ENCODE results near the gene LEMD3.

The LEMD3 gene

GRCh38 chr12:65171870-65172269, 2.5 kb downstream of the LEMD3 start:
- POLR2A ChIA-PET: interaction anchor here (0.7 kb wide), 1 partner anchor 65 kb away, joined by 4 read pairs; no protein-coding TSS in a partner anchor
- H3K9me3 ChIP-seq (ENCODE audit: control insufficient read depth, insufficient read depth, low read depth, low read length): no peaks in the 10 kb centered on the region
- H3K4me3 ChIP-seq (ENCODE audit: low read depth, low read length): peak overlapping the region; percentile 88
- H3K36me3 ChIP-seq (ENCODE audit: control insufficient read depth in 2 of 2, insufficient read depth in 1 of 2, low read length in 2 of 2): peaks cover 5 to 38% of the 10 kb centered on the region in 2 experiments; a peak in 2 of 3 replicates
- no peak overlapping the region for H3K27ac ChIP-seq (ENCODE audit: extremely low read depth, low read depth, low read length)
- TF ChIP-seq PRDM1 (tag by site-specific recombination; IDR thresholded peaks at IDR 0.05): 0 out of 2 replicates have a peak, but pooled peaks have one; percentile 37
- TF ChIP-seq ZNF677 (tag by site-specific recombination; IDR thresholded peaks at IDR 0.05): no peak
- TF ChIP-seq ZBTB17 (tag by site-specific recombination; IDR thresholded peaks at IDR 0.05): 0 out of 2 replicates have a peak, but pooled peaks have one; percentile 21
- H3K4me1 ChIP-seq (ENCODE audit: control insufficient read depth, insufficient read depth, low read length): no peaks in the 10 kb centered on the region
- CTCF ChIA-PET: interaction anchor here (0.7 to 1.1 kb wide), 7 partner anchors 24 to 929 kb away, joined by 3 to 5 read pairs (median 4); no protein-coding TSS in a partner anchor

- H3K4me3 ChIP-seq (ENCODE audit: low read depth, low read length): no peak overlapping the region
- peaks cover 5 to 38% of the 10 kb centered on the region in 2 experiments; a peak in 2 of 3 replicates for H3K36me3 ChIP-seq (ENCODE audit: control insufficient read depth in 2 of 2, insufficient read depth in 1 of 2, low read length in 2 of 2)
- H3K4me1 ChIP-seq (ENCODE audit: control insufficient read depth, insufficient read depth, low read length): no peaks in the 10 kb centered on the region
- CTCF ChIA-PET: no interaction called here
- POLR2A ChIA-PET: no interaction called here
- no peak overlapping the region for H3K27ac ChIP-seq (ENCODE audit: extremely low read depth, low read depth, low read length)
- no peaks in the 10 kb centered on the region for H3K9me3 ChIP-seq (ENCODE audit: control insufficient read depth, insufficient read depth, low read depth, low read length)
- TF ChIP-seq ZNF366 (tag by site-specific recombination; conservative IDR thresholded peaks at IDR 0.05) (0 out of 2 replicates have a peak, but pooled peaks have one; percentile 33), ZNF133 (tag by site-specific recombination; IDR thresholded peaks at IDR 0.05) (no peak), PRDM1 (tag by site-specific recombination; IDR thresholded peaks at IDR 0.05) (peak; percentile 92)
Measured at GRCh38 chr12:65175385-65175784, 6.0 kb downstream of the LEMD3 start.

- Histone ChIP-seq H3K4me3 (ENCODE audit: low read depth, low read length) (no peak overlapping the region), H3K27ac (ENCODE audit: extremely low read depth, low read depth, low read length) (no peak overlapping the region), H3K9me3 (ENCODE audit: control insufficient read depth, insufficient read depth, low read depth, low read length) (no peaks in the 10 kb centered on the region), H3K36me3 (ENCODE audit: control insufficient read depth in 2 of 2, insufficient read depth in 1 of 2, low read length in 2 of 2) (no peaks in the 10 kb centered on the region), H3K4me1 (ENCODE audit: control insufficient read depth, insufficient read depth, low read length) (peaks cover 30% of the 10 kb centered on the region)
- POLR2A ChIA-PET: interaction anchor here (1.5 kb wide), 1 partner anchor 13 kb away, joined by 7 read pairs; the partner anchor contains the start of gene LEMD3
- CTCF ChIA-PET: no interaction called here
- TF ChIP-seq GLIS1 (tag by site-specific recombination; IDR thresholded peaks at IDR 0.05) (no peak), ZNF843 (tag by site-specific recombination; IDR thresholded peaks at IDR 0.05) (peak; percentile 79), FEZF1 (tag by site-specific recombination; IDR thresholded peaks at IDR 0.05) (peak; percentile 74), AEBP2 (tag by site-specific recombination; IDR thresholded peaks at IDR 0.05; ENCODE audit: borderline replicate concordance) (no peak), ZXDB (tag by site-specific recombination; IDR thresholded peaks at IDR 0.05) (peak; percentile 68), SP7 (tag by site-specific recombination; IDR thresholded peaks at IDR 0.05) (peak; percentile 57; the same call in 1 of the 2 replicates), GLI2 (tag by site-specific recombination; IDR thresholded peaks at IDR 0.05; ENCODE audit: borderline replicate concordance, low read depth) (0 out of 2 replicates have a peak, but pooled peaks have one; percentile 26), ZNF221 (tag by site-specific recombination; IDR thresholded peaks at IDR 0.05; ENCODE audit: borderline replicate concordance) (no peak), PRDM2 (tag by site-specific recombination; IDR thresholded peaks at IDR 0.05; ENCODE audit: borderline replicate concordance) (no peak), KLF9 (tag by site-specific recombination; IDR thresholded peaks at IDR 0.05; ENCODE audit: low read depth) (no peak), PRDM6 (tag by site-specific recombination; IDR thresholded peaks at IDR 0.05) (peak; percentile 75), ZNF404 (tag by site-specific recombination; IDR thresholded peaks at IDR 0.05) (no peak), ZSCAN30 (tag by site-specific recombination; IDR thresholded peaks at IDR 0.05) (0 out of 2 replicates have a peak, but pooled peaks have one; percentile 53), ZNF664 (tag by site-specific recombination; IDR thresholded peaks at IDR 0.05) (0 out of 2 replicates have a peak, but pooled peaks have one; percentile 50), TCF7L2 (IDR thresholded peaks at IDR 0.05; ENCODE audit: borderline replicate concordance, low read depth, low read length) (peak; percentile 94)
Measured at GRCh38 chr12:65182012-65182739, 12.8 kb downstream of the LEMD3 start.

Data from HEK293 (cell line).